ENCODE measurements around the gene TMEM253.

TMEM253 gene

GRCh38 chr14:21100931-21101330 lies at the start of gene TMEM253:
Gene TMEM253, plus strand, starts transcription at chr14:21101066. Its CDS starts 278 bp downstream, at chr14:21101344.
- no peak for DNase-seq

- no peak for DNase-seq
Observed at GRCh38 chr14:21053184-21054122, 47.4 kb upstream of the TMEM253 start.

- no peak for DNase-seq
Observed at GRCh38 chr14:21054123-21054767, 46.6 kb upstream of the TMEM253 start.

GRCh38 chr14:21054768-21055145 lies 46.1 kb upstream of the TMEM253 start:
- no peak for DNase-seq

- DNase-seq, result no peak
Observed at GRCh38 chr14:21055432-21056117, 45.3 kb upstream of the TMEM253 start.

- no peak for DNase-seq
Observed at GRCh38 chr14:21056520-21057163, 44.2 kb upstream of the TMEM253 start.

GRCh38 chr14:21057803-21058675 lies 42.8 kb upstream of the TMEM253 start, which contains the start of gene RNASE8:
Gene RNASE8, plus strand, starts transcription at chr14:21057822. Its CDS starts 71 bp downstream, at chr14:21057893.
- DNase-seq, result no peak

GRCh38 chr14:21058903-21059302 lies 42.0 kb upstream of the TMEM253 start:
- DNase-seq, result no peak

- DNase-seq, result no peak
Observed at GRCh38 chr14:21059842-21060613, 40.8 kb upstream of the TMEM253 start.

- no peak for DNase-seq
Observed at GRCh38 chr14:21060614-21061346, 40.1 kb upstream of the TMEM253 start.

GRCh38 chr14:21061347-21061668 lies 39.6 kb upstream of the TMEM253 start:
- DNase-seq, result no peak

- DNase-seq, result no peak
Observed at GRCh38 chr14:21063479-21063878, 37.4 kb upstream of the TMEM253 start.

GRCh38 chr14:21066882-21067502 lies 33.9 kb upstream of the TMEM253 start:
- no peak for DNase-seq

- DNase-seq, result peak; percentile 72
Observed at GRCh38 chr14:21068521-21069387, 32.1 kb upstream of the TMEM253 start.

- peak; percentile 64 for DNase-seq
Observed at GRCh38 chr14:21069388-21070082, 31.3 kb upstream of the TMEM253 start.

- DNase-seq, result no peak
Observed at GRCh38 chr14:21070083-21070609, 30.7 kb upstream of the TMEM253 start, which contains the start of gene ARHGEF40. Gene ARHGEF40, plus strand, starts transcription at chr14:21070304. Its CDS starts 93 bp downstream, at chr14:21070397.

- peak; percentile 65 for DNase-seq
Observed at GRCh38 chr14:21070610-21071224, 30.1 kb upstream of the TMEM253 start.

Data from activated CD8-positive, alpha-beta memory T cell treated with anti-CD3 and anti-CD28 coated beads for 24 hours (primary cell).